Nucleus accumbens (tissue), 56 donors: ENCODE data around the gene DNTTIP2.
"Not testable (repeated sequence)": the region's sequence is repeated elsewhere in the genome, so short reads cannot be mapped to it uniquely, and the experiment has no call there.

ENCODE experiments used
- DNase-seq, 56 donors: peaks; one replicate each; lab custom pipeline; 2025; lab: John Stamatoyannopoulos, UW

DNTTIP2 gene

DNA sequence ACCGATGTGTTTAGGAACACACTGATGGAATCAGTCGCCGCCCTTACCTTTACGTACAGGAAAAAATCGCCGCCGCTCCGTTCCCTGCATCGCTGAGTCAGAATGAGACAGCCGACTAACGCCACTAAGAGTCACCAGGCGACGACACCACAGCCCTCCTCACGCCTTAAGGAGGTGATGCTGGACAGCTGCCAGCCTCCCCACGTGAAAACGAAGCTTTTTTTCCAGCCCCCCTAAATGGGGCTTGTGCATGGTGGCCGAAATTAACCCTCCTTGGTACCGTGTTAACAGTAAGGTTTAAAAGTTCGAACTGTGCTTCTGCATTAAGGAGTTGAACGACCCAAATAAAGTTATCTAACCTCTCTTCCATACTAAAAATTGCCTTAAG is 511 bp downstream of the DNTTIP2 start:
- peak in 19 of 56 donors; percentile 1 to 52 (median 12) for DNase-seq

DNA sequence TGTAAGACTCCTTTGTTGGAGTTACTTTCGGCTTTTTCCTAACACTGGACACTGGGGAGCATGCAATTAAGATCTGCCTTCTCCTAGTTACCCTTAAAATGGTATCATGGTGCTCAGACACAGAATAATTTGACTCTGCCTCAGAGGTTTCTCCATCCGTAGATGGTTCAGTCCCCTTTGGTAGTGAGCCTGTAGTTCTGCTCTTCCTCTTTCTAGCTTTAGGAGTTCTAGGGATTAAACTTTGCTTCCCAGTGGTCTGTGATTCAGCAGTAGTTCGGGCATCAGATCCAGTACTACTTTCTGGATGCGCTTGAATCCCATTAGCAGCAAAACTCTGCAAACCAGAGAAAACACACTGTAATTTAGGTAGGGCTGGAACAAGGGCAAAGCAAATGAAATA is 1.5 kb downstream of the DNTTIP2 start:
- DNase-seq: no peak

DNA sequence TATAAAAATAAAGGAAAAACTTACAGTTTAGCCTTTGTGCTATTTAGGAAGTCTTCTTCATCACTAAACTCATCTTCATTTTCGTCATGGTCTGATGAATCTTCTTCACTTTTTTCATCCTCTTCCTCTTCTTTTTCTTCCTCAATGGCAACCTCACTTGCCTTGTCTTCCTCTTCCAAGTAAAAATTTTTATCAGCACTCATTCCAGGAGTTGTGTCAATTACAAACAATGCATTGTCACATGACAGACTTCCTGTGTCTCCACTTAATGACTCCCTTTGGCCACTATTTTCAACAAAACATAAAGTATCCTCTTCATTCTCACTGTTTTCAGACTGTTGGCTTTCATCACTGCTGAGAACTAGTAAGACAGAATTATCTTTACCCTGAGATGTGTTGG is 2.8 kb downstream of the DNTTIP2 start:
- no peak for DNase-seq

DNA sequence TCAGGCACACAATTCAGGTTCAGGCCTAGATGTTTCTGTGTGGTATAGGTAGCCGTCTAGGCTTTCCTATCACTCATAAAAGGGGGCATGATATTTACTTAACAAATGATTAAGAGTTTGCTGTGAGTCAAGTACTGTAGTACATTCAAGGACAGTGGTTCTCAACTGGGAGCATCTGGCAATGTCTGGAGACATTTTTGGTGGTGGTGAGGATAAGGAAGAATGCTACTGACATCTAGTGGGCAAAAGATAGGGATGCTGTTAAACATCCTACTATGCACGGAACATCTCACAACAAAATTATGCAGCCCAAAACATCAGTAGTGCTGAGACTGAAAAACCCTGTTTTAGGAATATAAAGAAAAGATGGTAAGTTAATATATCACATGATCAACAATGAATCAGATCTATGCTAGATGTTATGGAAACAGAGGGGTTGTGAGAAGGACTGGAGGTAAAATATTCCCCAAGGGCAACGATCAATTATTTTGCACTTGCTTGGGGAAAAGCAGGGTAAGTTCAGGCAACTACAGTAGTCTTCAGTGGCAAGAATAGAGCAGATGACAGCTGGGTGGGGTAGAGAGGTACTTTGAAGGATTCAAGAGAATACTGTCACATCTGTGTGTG is 4.9 kb downstream of the DNTTIP2 start:
- DNase-seq: no peak

DNA sequence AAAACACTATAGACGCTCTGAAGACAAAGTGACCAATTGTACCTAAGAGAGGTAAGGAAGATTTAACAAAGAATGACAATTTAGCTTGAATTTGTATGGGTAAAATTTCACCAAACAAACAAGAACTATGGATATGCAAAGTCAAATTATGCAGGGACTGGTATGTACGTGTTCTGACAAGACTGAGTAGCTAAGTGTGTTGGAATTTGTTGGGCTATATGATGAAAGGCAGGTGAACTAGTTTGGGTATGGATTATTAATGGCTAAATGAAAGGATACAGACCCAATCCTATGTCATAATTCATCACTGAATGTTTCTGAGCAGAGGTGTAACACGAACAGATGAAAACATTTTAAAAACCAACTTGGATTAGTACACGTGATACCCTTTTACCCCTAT is 7.6 kb downstream of the DNTTIP2 start:
- DNase-seq: no peak

DNA sequence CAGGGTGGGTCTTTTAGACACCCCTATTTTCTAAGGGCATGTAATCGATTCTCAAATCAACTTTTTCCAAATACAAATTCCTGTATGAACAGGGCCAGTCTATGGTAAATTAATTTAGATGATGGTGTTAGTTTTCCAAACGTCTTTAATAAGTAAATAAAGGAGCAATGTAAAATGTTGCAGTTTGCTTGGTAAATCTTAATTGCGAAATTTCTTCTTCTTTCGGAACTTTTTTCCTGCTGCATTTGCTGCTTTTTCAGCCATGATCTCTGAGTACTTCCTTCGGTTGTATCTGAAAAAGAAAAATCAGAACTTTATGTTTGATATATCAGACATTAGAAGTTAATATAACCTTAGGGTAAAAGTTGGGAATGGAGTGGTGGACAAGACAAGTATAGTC is 9.4 kb downstream of the DNTTIP2 start:
- DNase-seq: no peak

DNA sequence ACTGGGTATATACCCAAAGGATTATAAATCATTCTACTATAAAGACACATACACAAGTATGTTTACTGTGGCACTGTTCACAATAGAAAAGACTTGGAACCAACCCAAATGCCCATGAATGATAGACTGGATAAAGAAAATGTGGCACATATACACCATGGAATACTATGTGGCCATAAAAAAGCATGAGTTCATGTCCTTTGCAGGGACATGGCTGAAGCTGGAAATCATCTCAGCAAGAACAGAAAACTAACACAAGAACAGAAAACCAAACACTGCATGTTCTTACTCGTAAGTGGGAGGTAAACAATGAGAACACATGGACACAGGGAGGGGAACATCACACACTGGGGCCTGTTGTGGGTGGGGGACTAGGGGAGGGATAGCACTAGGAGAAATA is 10.5 kb downstream of the DNTTIP2 start:
- DNase-seq: not testable (repeated sequence)

DNA sequence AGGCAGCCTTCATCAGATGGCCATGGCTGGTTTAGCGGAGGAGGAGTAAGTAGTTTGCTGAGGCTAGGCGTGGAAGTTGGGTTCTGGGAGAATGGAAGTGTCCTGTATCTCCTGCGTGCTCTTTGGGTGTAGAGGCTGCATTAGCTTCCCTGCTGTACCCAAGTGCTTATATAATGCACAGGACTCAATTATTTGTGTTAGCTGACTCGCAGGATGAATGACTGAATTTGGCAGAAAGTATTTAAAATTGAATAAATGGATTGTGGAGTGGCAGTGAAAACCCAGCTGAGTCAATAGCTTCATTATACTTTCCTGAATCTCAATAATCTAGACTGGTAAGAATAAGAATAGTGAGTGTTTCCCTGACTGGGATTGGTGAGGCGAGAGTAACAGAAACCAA is 13.8 kb downstream of the DNTTIP2 start:
- no peak for DNase-seq

DNA sequence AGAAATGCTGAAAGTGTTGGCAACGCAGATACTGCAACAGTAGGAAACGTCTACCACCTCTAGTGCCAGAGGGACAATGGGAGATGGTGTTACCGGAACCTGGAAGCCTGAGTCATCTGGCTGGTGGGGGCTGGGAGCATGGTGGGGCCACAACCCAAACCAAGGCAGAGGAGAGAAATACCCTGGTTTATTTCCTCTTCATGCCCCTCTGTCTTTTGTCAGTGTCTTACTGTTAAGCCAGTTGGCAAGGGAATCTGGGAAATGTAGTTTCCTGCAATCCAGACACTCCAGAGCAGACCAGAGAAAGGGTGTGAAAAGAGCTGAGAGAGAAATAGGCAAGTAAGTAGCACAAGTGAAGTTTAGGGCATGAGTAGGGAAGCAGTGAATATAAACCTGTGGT is 14.8 kb downstream of the DNTTIP2 start:
- DNase-seq: no peak

DNA sequence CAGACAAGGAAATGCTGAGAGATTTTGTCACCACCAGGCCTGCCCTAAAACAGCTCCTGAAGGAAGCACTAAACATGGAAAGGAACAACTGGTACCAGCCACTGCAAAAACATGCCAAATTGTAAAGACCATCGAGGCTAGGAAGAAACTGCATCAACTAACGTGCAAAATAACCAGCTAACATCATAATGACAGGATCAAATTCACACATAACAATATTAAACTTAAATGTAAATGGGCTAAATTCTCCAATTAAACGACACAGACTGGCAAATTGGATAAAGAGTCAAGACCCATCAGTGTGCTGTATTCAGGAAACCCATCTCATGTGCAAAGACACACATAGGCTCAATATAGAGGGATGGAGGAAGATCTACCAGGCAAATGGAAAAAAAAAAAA is 21.4 kb downstream of the DNTTIP2 start:
- not testable (repeated sequence) for DNase-seq

DNA sequence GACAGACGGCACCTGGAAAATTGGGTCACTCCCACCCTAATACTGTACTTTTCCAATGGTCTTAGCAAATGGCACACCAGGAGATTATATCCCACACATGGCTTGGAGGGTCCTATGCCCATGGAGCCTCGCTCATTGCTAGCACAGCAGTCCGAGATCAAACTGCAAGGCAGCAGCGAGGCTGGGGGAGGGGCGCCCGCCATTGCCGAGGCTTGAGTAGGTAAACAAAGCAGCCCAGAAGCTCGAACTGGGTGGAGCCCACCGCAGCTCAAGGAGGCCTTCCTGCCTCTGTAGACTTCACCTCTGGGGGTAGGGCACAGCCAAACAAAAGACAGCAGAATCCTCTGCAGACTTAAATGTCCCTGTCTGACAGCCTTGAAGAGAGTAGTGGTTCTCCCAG is 23.0 kb downstream of the DNTTIP2 start:
- not testable (repeated sequence) for DNase-seq

DNA sequence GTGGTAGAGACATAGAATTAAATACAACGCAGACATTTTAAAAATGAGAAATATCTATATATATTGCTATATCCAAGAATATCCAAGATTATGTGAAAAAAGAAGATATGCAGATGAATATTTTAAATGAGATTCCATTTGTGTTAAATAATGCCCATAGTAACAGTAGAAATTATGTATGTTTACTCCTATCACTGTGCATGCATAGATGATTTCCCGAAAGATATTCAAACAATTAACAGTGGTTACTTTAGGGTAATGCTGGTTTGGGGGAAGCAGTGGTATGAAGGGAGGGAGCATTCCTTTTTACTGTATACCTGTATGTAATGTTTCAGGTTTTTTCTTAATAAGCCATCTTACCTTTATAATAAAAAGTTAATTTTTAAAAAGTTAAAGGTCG is 25.1 kb downstream of the DNTTIP2 start:
- DNase-seq: no peak

DNA sequence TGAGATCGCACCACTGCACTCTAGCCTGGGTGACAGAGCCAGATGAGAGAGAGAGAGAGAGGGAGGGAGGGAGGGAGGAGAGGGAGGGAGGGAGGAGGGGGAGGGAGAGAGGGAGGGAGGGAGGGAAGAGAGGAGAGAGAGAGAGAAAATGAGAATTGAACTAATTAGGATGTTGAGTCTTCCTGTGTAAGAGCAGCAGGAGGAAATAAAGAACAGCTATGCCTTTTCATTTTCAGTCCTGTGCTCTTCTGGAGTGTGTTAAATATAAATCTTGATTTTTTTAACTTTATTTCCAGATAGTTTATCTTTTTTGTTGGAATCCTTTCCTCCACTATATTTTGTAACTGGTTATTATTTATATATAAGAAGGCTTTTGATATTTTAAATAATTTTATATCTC is 27.1 kb downstream of the DNTTIP2 start:
- DNase-seq: no peak

DNA sequence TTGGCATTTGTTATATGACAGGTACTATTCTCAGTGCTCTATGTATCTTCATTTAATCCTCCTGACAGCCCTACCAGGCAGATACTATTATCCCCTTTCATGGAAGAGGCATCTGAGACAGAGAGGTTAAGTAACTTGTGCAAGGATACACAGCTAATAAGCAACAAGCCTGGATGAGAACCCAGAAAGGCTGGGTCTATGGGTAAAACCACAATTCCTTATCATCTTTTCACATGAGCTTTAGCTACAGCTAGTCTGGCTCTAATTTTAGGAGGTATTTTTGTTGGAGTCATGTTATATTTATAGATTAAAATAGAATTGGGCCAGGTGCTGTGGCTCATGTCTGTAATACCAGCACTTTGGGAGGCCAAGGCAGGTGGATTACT is 27.7 kb downstream of the DNTTIP2 start:
- no peak for DNase-seq

DNA sequence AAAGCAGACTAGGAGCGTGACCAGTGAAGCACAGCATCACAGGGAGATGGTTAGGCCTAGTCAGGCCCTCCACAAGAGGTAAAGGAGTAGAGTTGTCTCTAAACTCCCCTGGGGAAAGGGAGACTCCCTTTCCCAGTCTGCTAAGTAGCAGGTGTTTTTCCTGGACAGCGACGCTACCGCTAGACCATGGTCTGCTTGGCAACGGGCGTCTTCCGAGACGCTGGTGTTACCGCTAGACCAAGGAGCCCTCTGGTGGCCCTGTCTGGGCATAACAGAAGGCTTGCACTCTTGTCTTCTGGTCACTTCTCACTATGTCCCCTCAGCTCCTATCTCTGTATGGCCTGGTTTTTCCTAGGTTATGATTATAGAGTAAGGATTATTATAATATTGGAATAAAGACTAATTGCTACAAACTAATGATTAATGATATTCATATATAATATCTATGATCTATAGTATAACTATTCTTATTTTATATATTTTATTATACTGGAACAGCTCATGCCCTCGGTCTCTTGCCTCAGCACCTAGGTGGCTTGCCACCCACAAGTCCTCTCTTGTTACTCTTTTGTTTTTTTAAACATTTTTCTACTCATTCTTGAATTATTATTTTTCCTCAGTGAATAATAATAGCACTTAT is 28.2 kb downstream of the DNTTIP2 start:
- peak in 42 of 56 donors; percentile 3 to 76 (median 22) for DNase-seq

DNA sequence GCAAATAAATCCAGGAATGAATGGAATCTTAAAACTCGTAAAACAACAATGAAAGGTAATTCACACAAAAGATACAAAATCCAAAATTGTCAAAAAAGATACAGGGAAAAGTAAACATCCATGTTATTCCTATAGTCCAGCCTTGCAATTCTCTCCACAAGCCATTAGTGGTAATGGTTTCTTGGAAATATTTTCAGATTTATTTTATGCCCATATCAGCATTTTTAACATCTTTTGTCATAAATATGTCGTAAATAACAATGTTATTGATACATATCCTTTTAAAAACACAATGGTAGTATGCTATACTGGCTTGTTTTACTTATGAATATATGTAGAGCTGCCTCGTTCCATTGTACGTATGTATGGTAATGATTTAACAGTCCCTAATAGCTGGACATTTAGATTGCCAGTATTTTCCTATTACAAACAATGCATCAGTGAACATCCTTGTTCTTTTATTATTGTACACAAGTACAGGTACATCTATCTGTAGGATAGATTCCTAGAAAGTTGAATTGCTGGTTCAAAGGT is 30.6 kb downstream of the DNTTIP2 start:
- no peak for DNase-seq

DNA sequence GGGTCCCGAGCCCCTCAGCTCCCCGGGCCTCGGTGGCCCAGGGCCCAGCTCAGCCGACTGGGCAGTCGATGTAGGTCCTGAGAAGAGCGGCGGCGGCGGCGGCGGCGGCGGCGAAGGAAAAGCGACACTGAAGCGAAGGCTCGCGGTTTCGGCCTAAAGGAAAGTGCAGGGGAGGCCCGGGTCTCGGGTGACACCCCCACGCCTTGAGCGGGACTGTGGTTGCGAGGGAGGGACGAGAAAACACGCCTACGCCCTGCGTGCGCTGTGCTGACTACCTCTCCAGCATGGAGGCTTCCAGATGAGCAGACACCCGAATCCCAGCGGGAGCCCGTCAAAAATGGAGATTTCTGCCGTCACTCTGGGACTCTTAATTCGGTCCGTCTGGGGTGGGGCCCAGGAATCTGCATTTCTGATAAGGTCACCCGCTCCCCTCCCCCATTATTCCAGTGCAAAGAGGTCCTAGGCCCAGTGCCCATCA is 31.2 kb downstream of the DNTTIP2 start:
- DNase-seq: peak in 50 of 56 donors; percentile 7 to 82 (median 64)

DNA sequence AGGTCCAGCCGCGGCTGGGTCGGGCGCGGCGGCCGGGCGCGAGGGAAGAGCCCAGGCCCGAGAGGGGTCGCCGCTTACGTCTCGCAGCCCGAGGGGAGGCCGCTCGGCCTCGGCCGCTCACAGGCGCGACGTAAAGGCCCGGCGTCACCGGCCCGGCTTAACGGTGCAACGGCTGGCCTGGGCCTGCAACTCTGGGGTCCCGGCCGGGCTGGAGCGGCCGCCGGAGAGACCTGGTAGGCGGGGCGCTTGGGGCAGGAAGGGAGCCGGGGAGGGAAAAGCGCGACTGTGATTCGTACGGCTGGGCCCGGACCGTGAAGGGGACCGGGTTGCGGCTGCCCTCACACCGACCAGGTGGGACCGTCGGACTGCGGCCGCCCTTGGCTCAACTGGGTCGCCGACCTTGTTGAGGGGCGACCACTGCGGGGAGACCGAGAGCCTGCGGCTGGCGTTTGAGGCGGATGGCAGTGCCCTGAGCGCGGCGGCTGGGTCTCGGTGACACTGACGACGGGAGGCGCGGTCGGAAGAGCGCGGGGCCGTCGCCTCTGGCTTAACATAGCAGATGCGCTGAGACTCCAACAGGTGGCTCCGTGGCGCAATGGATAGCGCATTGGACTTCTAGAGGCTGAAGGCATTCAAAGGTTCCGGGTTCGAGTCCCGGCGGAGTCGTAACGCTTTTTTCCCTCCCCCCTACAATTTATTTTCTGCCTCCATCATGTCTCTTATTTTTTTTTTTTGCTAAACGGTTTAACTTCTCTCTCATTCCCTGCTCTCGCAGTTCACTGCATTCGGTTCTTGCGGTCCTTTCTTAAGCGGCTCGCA is 31.8 kb downstream of the DNTTIP2 start:
- peak in 55 of 56 donors; percentile 32 to 91 (median 78) for DNase-seq

DNA sequence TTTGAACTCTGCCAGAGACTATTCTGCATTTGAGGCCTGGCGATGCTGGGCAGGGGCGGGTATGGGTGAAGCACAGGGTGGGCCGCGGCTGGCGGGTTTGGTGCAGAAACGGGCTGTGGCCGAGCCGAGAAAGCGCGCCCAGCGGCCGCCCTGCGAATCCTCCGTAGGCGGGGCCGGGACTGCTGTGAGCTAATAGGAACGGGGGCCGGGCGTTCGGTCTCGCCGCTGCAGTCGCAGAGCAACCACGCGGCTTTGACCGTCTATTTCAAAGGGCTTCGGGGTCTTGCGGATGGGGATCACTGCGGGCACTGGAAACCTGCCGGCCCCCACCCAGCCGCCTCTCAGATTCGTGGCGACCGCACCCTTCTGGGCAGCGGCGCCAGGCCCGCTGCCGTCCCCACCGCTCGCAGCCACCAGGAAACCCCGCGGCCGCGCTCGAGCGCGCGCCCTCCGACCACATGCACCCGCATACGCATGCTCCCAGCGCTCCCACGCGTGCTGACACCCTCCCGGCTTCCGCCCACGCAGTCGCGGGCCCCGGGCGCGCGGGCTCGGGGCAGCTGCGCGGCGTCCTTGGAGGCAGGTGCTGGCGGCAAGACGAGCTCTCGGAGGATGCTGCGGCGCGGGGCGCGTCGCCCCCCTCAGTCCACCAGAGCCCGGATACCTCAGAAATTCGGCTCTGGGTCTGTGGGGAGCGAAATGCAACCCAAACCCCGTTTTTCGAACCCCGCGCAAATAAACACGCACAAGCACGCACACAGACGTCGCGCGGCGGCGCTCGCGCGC is 32.6 kb downstream of the DNTTIP2 start:
- peak in 55 of 56 donors; percentile 55 to 96 (median 86) for DNase-seq

DNA sequence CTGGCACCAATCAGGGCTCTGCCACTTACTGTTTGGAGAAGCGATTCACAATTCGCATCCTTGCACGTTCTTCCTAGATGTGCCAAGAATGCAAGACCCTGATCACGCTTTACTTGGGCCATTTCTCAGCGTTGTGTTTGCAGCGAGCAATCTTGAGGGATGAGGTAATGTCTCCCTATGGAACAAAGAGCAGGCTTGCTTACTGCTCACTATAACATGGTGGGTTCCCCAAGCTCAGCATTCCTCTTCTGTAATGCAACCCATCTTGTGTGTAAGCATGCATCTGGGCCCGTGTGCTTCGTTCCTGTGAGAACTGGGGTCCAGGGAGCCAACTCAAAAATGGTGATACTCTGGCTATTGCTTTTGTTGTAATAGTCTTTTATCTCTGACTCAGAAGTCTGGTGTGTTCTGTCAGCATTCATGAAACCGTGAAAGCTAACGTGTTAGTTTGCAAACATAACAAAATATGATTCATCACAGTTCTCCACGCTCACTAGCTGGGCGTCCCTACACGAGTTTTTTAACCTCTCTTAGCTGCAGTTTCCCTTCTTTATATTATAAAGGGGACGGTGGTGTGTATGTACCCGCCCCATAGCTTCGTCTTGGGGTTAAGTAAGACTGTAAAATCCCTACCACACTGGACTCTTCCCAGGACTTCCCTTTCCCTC is 33.3 kb downstream of the DNTTIP2 start:
- DNase-seq: peak in 8 of 56 donors; percentile 18 to 63 (median 29)
